K562 (cell line): Measurements from ENCODE around the gene OR4X1. TPM values are rescaled to one million over a fixed set of nuclear protein-coding genes. Genes with fewer than 3 reads are reported as not detected.

Source experiments
- AFF1 ChIP-seq, 2 experiments: fragments of 450-650 bp; IDR thresholded peaks; 2 replicates each; pipeline ENCODE4 v1.6.1; 2018; ENCODE audit warnings: mild to moderate bottlenecking in 2 of 2, low read depth in 1 of 2; ENCODE audit not compliant: partially characterized antibody in 2 of 2
- CBX5 ChIP-seq: IDR thresholded peaks from 2 replicates; pipeline ENCODE4 v1.6.1; 2014; ENCODE audit warnings: low read depth, borderline replicate concordance
- DACH1 ChIP-seq: fragments of 450-650 bp; IDR thresholded peaks from 2 replicates; pipeline ENCODE4 v1.6.1; 2018; ENCODE audit not compliant: partially characterized antibody
- EP300 ChIP-seq: IDR thresholded peaks from 2 replicates; pipeline ENCODE4 v1.6.1; 2012; ENCODE audit warnings: low read length, improper control_type of control experiment
- FOXJ2 ChIP-seq: fragments of 200-800 bp; sonication (Bioruptor generic); IDR thresholded peaks from 2 replicates; pipeline ENCODE4 v1.6.1; 2016; ENCODE audit warnings: missing genetic modification characterization, missing compliant biosample characterization
- GABPA ChIP-seq: fragments of 200-800 bp; sonication (Bioruptor generic); conservative IDR thresholded peaks from 2 replicates; pipeline ENCODE4 v1.6.1; 2016; ENCODE audit warnings: low read depth, missing genetic modification characterization, missing compliant biosample characterization
- RAD51 ChIP-seq: fragments of 450-650 bp; IDR thresholded peaks from 2 replicates; pipeline ENCODE4 v1.7.1; 2016; ENCODE audit warnings: low read depth, mild to moderate bottlenecking, borderline replicate concordance
- REST ChIP-seq, 2 experiments: fragments of 450-650 bp; formaldehyde crosslinking in 1 of 2; IDR thresholded peaks; 2 replicates each; pipeline versions ENCODE4 v1.4.0 to v1.6.1; 2014 to 2020; ENCODE audit warnings: mild to moderate bottlenecking in 2 of 2, borderline replicate concordance in 1 of 2, low read depth in 1 of 2
- RHOXF2B ChIP-seq: fragments of 250-450 bp; sonication (Bioruptor Pico); conservative IDR thresholded peaks from 2 replicates; pipeline ENCODE4 v1.5.1; 2021
- WHSC1 ChIP-seq: IDR thresholded peaks from one replicate; pipeline ENCODE4 v1.6.1; 2012; ENCODE audit warnings: low read length, control low read depth, inconsistent platforms
- ZBTB5 ChIP-seq: fragments of 450-650 bp; IDR thresholded peaks from 2 replicates; pipeline ENCODE4 v1.6.1; 2017; ENCODE audit warnings: antibody characterized with exemption
- polyA plus RNA-seq, 8 experiments: library from polyadenylated mRNA; depleted of rRNA in 4 of 8; stranded (reverse) in 5 of 8; unstranded in 3 of 8; fragments of >200 nt; fragmentation: Nextera tagmentation in 2 of 8; fragmentation: Illumina TruSeq in 1 of 8; extraction: Ambion mirVana in 2 of 8; extraction: Trizol in 1 of 8; gene quantifications; 2 replicates each; pipeline versions ENCODE4 v1.2.1 to v1.2.3, GENCODE V29; 2011 to 2014; ENCODE audit warnings: inconsistent platforms in 1 of 8, missing spikeins in 1 of 8
- total RNA-seq, 7 experiments: library from RNA; depleted of rRNA in 6 of 7; stranded (reverse); fragments of >200 nt in 6 of 7; fragmentation: Illumina TruSeq in 2 of 7; extraction: Trizol in 2 of 7; gene quantifications; 2 replicates each; pipeline versions ENCODE4 v1.2.1 to v1.2.3, GENCODE V29; 2011 to 2021; ENCODE audit warnings: low replicate concordance in 1 of 7
- TF ChIP-seq, protein P1 (sequence below): fragments of 250-450 bp; sonication (Bioruptor Pico); IDR thresholded peaks from 2 replicates; pipeline ENCODE4 v1.8.0; 2022; ENCODE audit warnings: inconsistent platforms, mild to moderate bottlenecking, moderate library complexity, borderline replicate concordance

OR4X1 gene
- total and polyA plus RNA-seq, 9 of the 15 experiments (the other 6 are each of a cell fraction or from before 2014, with no cell fraction given), result not detected

GRCh38 chr11:48307760-48308386 lies 44.2 kb downstream of the OR4X1 start (continued):
- TF ChIP-seq REST (IDR thresholded peaks at IDR 0.05; ENCODE audit: borderline replicate concordance) (peak; percentile 48; the same call in 1 of the 2 replicates), REST (CRISPR knock-in tag; IDR thresholded peaks at IDR 0.05; ENCODE audit: low read depth) (no peak), FOXJ2 (tag) (no peak), RAD51 (no peak), RHOXF2B (no peak), EP300 (no peak), ZBTB5 (no peak), DACH1 (peak; percentile 70), CBX5 (no peak), GABPA (tag) (no peak), WHSC1 (no peak), AFF1 (IDR thresholded peaks at IDR 0.05; ENCODE audit: low read depth in 1 of 2, partially characterized antibody in 2 of 2) (no peak)
- TF ChIP-seq, protein P1, sequence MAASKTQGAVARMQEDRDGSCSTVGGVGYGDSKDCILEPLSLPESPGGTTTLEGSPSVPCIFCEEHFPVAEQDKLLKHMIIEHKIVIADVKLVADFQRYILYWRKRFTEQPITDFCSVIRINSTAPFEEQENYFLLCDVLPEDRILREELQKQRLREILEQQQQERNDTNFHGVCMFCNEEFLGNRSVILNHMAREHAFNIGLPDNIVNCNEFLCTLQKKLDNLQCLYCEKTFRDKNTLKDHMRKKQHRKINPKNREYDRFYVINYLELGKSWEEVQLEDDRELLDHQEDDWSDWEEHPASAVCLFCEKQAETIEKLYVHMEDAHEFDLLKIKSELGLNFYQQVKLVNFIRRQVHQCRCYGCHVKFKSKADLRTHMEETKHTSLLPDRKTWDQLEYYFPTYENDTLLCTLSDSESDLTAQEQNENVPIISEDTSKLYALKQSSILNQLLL, result no peak
